HG03565 (cell line): ENCODE data around the gene ANKRD10.
A peak's percentile ranks its signal among the peaks of the same experiment; 100 is the strongest.

Experiments
- ATAC-seq: cut with Tn5 transposase; IDR thresholded peaks from one replicate; pipeline ENCODE4 v1.9.1; 2021; ENCODE audit warnings: mild to moderate bottlenecking, moderate library complexity; ENCODE audit not compliant: unreplicated experiment

The ANKRD10 gene

GRCh38 chr13:110944968-110945927 is 30.4 kb upstream of the ANKRD10 start:
- no peak for ATAC-seq

- ATAC-seq: peak; percentile 77
These were observed 29.5 kb upstream of the ANKRD10 start for GRCh38 chr13:110944121-110944967.

GRCh38 chr13:110942248-110942981 is 27.5 kb upstream of the ANKRD10 start:
- peak; percentile 54 for ATAC-seq

GRCh38 chr13:110938662-110939421 is 24.0 kb upstream of the ANKRD10 start:
- no peak for ATAC-seq

- ATAC-seq: no peak
These were observed 22.8 kb upstream of the ANKRD10 start for GRCh38 chr13:110937511-110938285.

GRCh38 chr13:110936519-110936918 is 21.6 kb upstream of the ANKRD10 start:
- ATAC-seq: no peak

- no peak for ATAC-seq
These were observed 17.7 kb upstream of the ANKRD10 start for GRCh38 chr13:110932588-110932987.

GRCh38 chr13:110929104-110929777 is 14.4 kb upstream of the ANKRD10 start:
- ATAC-seq: no peak

GRCh38 chr13:110925023-110925612 is 10.2 kb upstream of the ANKRD10 start:
- no peak for ATAC-seq

- ATAC-seq: no peak
These were observed 9.7 kb upstream of the ANKRD10 start for GRCh38 chr13:110924639-110924934.

GRCh38 chr13:110923777-110924638 is 9.1 kb upstream of the ANKRD10 start:
- ATAC-seq: no peak

GRCh38 chr13:110923086-110923485 is 8.2 kb upstream of the ANKRD10 start:
- no peak for ATAC-seq

GRCh38 chr13:110922506-110922905 is 7.6 kb upstream of the ANKRD10 start:
- no peak for ATAC-seq

GRCh38 chr13:110921695-110922094 is 6.8 kb upstream of the ANKRD10 start:
- ATAC-seq: no peak

GRCh38 chr13:110921209-110921608 is 6.3 kb upstream of the ANKRD10 start:
- ATAC-seq: no peak

- ATAC-seq: no peak
These were observed 5.2 kb upstream of the ANKRD10 start for GRCh38 chr13:110920038-110920437.

GRCh38 chr13:110916301-110917142 is 1.7 kb upstream of the ANKRD10 start:
- ATAC-seq: no peak
